Lung (tissue), 12 donors: ENCODE results near the gene ZBTB26. TPM values are rescaled to one million over a fixed set of nuclear protein-coding genes. Genes with fewer than 3 reads are reported as not detected.

ENCODE experiments used
- ATAC-seq: fragments of 200-7000 bp; cut with Tn5 transposase; one replicate; pipeline ENCODE4 v1.9.1; 2020; ENCODE audit warnings: moderate number of reproducible peaks; ENCODE audit not compliant: insufficient read depth, low FRiP score
- DNase-seq, 3 donors: peaks; one replicate each; pipeline ENCODE4 v3.0.0-alpha.2; 2013 to 2017
- H3K27ac ChIP-seq, 2 donors: one replicate each; pipeline ENCODE4 v1.5.1; 2013; ENCODE audit warnings: mild to moderate bottlenecking in 2 of 2, moderate library complexity in 2 of 2, control low read depth in 1 of 2, inconsistent platforms in 1 of 2, low read depth in 1 of 2, low read length in 1 of 2
- H3K27me3 ChIP-seq, 3 donors: one replicate each; pipeline ENCODE4 v1.5.1; 2013; ENCODE audit warnings: low read length in 2 of 3; ENCODE audit not compliant: control insufficient read depth in 3 of 3, insufficient read depth in 3 of 3
- H3K36me3 ChIP-seq, 4 donors: one replicate each; pipeline ENCODE4 v1.5.1; 2013; ENCODE audit warnings: low read length in 4 of 4, mild to moderate bottlenecking in 1 of 4, moderate library complexity in 1 of 4; ENCODE audit not compliant: control insufficient read depth in 4 of 4, insufficient read depth in 4 of 4
- H3K4me1 ChIP-seq, 5 donors: one replicate each; pipeline ENCODE4 v1.5.1; 2013; ENCODE audit warnings: low read length in 5 of 5, mild to moderate bottlenecking in 2 of 5, moderate library complexity in 1 of 5; ENCODE audit not compliant: control insufficient read depth in 5 of 5, insufficient read depth in 5 of 5
- H3K4me3 ChIP-seq: one replicate; pipeline ENCODE4 v1.5.1; 2013; ENCODE audit warnings: mild to moderate bottlenecking, control low read depth, moderate library complexity
- H3K9ac ChIP-seq, 2 donors: one replicate each; pipeline ENCODE4 v1.5.1; 2013; ENCODE audit warnings: low read length in 2 of 2, control low read depth in 1 of 2; ENCODE audit not compliant: insufficient read depth in 1 of 2
- H3K9me3 ChIP-seq, 4 donors: one replicate each; pipeline ENCODE4 v1.5.1; 2013; ENCODE audit warnings: low read length in 3 of 4, mild to moderate bottlenecking in 1 of 4, moderate library complexity in 1 of 4; ENCODE audit not compliant: control insufficient read depth in 4 of 4, insufficient read depth in 3 of 4
- WGBS, 2 donors: extraction: QIAGEN DNeasy Blood & Tissue Kit; methylation state at CpG; one replicate each; pipeline ENCODE4 v1.1.7; 2013; 5-methylcytosine and 5-hydroxymethylcytosine counted together
- polyA plus RNA-seq, 2 donors: library from polyadenylated mRNA; stranded (reverse); fragments of 200-250 nt; gene quantifications; one replicate each; pipeline ENCODE4 v1.2.1, GENCODE V29; 2013
- total RNA-seq, 2 donors: library from RNA; depleted of rRNA in 1 of 2; stranded (reverse); fragments of >200 nt in 1 of 2; gene quantifications; one replicate each; pipeline ENCODE4 v1.2.1, GENCODE V29; 2014 to 2021
- TF ChIP-seq, protein P1 (sequence below): IDR thresholded peaks from 2 replicates; pipeline ENCODE4 v1.5.1; 2012; ENCODE audit warnings: mild to moderate bottlenecking; ENCODE audit errors: control extremely low read depth, extremely low read depth
- donor health status: control.
- donor health status: control.
- donor health status: Bipolar disorder and iron deficiency.
- donor health status: healthy.
- donor health status: DM: yes; HTN: yes; CAD: no.

Gene ZBTB26
- total and polyA plus RNA-seq, 4 donors: 2.4 to 15.0 (median 3.3) TPM

DNA sequence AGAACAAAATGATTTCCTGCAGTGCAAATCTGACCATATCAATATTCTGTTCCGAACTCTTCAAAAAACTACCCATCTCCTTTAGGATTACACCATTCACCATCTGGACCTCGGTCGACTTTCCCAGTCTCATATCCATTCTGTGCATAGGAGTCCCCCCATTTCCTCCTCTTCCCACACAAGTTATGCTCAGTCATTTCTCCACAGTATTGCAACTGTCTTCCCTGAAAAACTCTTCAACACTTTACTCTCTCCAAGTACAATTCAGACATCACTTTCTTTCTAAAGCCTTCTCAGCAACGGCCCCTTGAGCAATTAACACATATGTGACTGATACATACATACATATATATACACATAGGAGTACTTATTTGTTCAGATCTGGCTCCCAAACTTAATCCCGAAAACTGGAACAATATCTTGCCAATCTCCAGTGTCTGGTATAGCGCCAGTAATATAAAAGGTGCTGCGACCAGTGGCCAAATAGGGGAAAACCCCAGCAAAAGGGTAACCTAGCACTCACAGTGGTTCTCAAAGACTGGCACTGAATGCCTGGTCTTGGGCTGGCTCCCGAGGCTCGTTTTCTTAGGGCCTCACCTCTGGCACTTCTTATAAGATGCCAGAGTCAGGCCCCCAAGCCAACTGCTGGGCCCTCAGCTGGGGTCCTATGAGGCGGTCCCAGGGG, 629 bp downstream of the ZBTB26 start:
- Histone ChIP-seq H3K4me1 (peaks cover 6 to 22% (median 12%) of the 10 kb centered on the region in 5 donors), H3K27ac (peak overlapping the region; percentile 75 to 85), H3K4me3 (peak overlapping the region; percentile 85), H3K9ac (peak overlapping the region; percentile 16 to 81), H3K27me3 (no peaks in the 10 kb centered on the region), H3K9me3 (no peaks in the 10 kb centered on the region), H3K36me3 (peaks cover 0 to 6% (median 0%) of the 10 kb centered on the region in 4 donors)
- DNase-seq: no peak
- no peak for ATAC-seq
- WGBS, 2 donors: 24% methylated on average over 10 of the region's 10 CpGs
- TF ChIP-seq, protein P1, sequence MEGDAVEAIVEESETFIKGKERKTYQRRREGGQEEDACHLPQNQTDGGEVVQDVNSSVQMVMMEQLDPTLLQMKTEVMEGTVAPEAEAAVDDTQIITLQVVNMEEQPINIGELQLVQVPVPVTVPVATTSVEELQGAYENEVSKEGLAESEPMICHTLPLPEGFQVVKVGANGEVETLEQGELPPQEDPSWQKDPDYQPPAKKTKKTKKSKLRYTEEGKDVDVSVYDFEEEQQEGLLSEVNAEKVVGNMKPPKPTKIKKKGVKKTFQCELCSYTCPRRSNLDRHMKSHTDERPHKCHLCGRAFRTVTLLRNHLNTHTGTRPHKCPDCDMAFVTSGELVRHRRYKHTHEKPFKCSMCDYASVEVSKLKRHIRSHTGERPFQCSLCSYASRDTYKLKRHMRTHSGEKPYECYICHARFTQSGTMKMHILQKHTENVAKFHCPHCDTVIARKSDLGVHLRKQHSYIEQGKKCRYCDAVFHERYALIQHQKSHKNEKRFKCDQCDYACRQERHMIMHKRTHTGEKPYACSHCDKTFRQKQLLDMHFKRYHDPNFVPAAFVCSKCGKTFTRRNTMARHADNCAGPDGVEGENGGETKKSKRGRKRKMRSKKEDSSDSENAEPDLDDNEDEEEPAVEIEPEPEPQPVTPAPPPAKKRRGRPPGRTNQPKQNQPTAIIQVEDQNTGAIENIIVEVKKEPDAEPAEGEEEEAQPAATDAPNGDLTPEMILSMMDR: no peak

DNA sequence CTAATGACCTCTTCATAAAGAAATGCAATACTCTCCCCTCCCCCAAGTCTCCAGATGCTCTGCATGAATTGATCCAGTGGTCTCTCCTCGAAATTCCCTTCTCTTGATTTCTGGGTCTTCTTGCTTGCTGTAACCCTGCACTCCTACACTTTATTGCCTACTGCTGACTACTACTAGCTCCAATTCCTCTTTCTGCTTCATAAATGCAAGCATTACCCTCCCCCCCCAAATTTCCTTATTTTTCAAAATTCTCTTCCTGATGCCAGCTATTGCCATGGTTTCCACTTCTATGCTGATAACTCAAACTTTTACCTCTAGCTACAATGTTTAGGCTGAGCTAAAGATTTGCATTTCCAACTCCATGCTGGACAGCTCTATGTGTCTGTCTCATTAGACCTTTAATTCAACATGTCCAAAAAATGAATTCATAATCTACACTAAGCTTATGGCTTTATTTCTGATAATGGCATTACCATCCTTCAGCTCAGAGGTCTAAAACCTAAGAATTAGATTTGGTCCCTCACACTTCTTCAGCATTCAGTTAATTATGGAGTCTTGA, 1.4 kb downstream of the ZBTB26 start:
- Histone ChIP-seq H3K9ac (peak overlapping the region in 1 of 2 donors; percentile 16), H3K27me3 (no peaks in the 10 kb centered on the region), H3K9me3 (no peaks in the 10 kb centered on the region), H3K36me3 (peaks cover 0 to 6% (median 0%) of the 10 kb centered on the region in 4 donors), H3K4me1 (peaks cover 6 to 22% (median 12%) of the 10 kb centered on the region in 5 donors), H3K4me3 (no peak overlapping the region), H3K27ac (no peak overlapping the region)
- no peak for DNase-seq
- TF ChIP-seq, protein P1: no peak
- no peak for ATAC-seq
- WGBS, 2 donors: 71 to 81% methylated on average over 1 of the region's 1 CpG

DNA sequence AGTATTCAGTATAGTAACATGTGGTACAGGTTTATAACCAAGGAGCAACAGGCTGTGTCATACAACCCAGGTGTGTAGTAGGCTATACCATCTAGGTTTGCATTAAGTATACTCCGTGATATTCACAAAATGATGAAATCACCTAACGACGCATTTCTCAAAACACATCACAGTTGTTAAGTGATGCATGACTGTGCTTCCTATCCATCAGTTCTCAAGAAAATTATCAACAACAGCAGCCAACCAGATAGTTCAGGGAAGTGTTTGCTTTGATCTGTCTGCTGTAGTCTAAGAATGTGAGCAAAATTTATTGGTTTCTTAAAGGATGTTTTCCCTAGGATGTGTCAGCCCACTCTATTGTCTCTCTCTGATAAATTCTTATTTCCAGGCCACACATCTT, 7.4 kb downstream of the ZBTB26 start:
- no peaks in the 10 kb centered on the region for H3K27me3 ChIP-seq
- no peak overlapping the region for H3K4me3 ChIP-seq
- H3K27ac ChIP-seq: no peak overlapping the region
- DNase-seq (no peak), ATAC-seq (no peak)
- TF ChIP-seq, protein P1: no peak
- H3K36me3 ChIP-seq: peaks cover 3 to 9% (median 5%) of the 10 kb centered on the region in 4 donors
- peaks cover 0 to 3% (median 0%) of the 10 kb centered on the region in 5 donors for H3K4me1 ChIP-seq
- 69 to 77% methylated on average over 3 of the region's 3 CpGs for WGBS, 2 donors
- no peak overlapping the region for H3K9ac ChIP-seq
- H3K9me3 ChIP-seq: no peaks in the 10 kb centered on the region
